ENCODE data around the gene BANF1.

DNA sequence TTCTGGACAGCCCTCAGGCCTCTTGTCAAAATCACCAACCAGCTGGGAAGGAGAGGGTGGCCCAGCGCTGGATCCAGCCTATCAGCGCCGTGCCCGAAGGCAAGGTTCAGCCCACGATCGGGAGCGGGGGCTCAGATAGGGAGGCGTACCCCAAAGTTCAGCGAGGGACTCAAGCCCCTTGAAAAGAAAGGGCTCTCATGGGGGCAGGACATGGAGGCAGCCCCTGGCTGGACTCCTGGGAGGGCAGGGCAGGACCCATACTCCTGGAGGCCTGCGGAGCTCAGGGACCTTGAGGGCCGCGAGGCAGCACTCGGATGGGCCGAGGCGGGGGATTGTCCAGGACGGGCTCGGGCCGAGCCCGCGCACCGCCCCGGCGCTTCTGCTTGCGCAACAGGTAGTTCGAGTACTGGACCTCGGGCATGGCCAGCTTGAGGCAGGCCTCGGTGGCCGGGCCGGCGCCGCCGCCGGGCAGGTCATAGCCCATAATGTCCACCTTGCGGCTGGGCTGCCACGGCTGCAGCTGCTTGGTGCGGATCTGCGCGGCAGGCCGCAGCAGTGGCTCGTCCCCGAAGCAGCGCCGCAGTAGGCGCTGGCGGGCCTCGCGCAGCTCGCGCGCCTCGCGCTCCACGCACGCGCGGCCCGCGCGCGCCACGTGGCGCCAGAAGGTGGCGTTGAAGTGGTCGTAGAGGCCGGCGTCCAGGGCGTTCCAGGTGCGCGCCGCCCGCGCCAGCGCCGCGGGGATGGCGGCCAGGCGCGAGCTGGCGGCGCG is 40.1 kb downstream of the BANF1 start:
- TF ChIP-seq CTCF (IDR thresholded peaks at IDR 0.05) (no peak), EP300 (IDR thresholded peaks at IDR 0.05) (no peak)
